Measurements from ENCODE around the gene MYBPC1.

- TF ChIP-seq, protein P1, sequence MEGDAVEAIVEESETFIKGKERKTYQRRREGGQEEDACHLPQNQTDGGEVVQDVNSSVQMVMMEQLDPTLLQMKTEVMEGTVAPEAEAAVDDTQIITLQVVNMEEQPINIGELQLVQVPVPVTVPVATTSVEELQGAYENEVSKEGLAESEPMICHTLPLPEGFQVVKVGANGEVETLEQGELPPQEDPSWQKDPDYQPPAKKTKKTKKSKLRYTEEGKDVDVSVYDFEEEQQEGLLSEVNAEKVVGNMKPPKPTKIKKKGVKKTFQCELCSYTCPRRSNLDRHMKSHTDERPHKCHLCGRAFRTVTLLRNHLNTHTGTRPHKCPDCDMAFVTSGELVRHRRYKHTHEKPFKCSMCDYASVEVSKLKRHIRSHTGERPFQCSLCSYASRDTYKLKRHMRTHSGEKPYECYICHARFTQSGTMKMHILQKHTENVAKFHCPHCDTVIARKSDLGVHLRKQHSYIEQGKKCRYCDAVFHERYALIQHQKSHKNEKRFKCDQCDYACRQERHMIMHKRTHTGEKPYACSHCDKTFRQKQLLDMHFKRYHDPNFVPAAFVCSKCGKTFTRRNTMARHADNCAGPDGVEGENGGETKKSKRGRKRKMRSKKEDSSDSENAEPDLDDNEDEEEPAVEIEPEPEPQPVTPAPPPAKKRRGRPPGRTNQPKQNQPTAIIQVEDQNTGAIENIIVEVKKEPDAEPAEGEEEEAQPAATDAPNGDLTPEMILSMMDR (IDR thresholded peaks at IDR 0.05): no peak
- no peak for TF ChIP-seq POLR2A (IDR thresholded peaks at IDR 0.05)
These were observed 120.2 kb downstream of the MYBPC1 start for GRCh38 chr12:101714877-101715444.
